WI38 (cell line): ENCODE results near the gene ASPHD1.
A peak's percentile ranks its signal among the peaks of the same experiment; 100 is the strongest.
"Not testable (repeated sequence)": the region's sequence is repeated elsewhere in the genome, so short reads cannot be mapped to it uniquely, and the experiment has no call there.

Experiments used
- H3K4me3 ChIP-seq: 2 replicates; pipeline ENCODE4 v1.5.1; 2011; ENCODE audit warnings: low read depth, mild to moderate bottlenecking, control low read depth, low read length
- CTCF ChIP-seq: IDR thresholded peaks from 2 replicates; pipeline ENCODE4 v1.5.1; 2012; ENCODE audit warnings: low read depth, mild to moderate bottlenecking, control low read depth, low read length

The ASPHD1 gene

DNA sequence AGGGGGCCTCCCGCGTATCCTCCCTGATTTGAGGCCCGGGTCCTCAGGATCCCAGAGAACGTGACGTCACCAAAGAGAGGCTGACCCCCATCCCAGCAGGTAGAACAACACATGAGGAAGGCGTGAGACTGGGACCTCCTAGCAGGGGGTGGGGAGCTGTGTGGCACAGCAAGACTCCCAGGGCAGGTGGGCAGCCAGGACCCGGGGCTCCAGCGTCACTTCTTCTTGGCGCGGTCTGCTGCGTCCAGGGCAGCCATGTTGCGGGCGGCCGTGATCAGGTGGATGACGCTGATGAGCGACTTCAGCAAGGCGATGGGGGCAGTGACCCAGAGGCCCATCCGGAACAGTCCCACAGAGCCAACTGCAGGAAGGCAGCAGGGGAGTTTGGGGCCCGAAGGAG is 41.3 kb upstream of the ASPHD1 start:
- TF ChIP-seq CTCF: no peak
- no peak overlapping the region for H3K4me3 ChIP-seq

GRCh38 chr16:29860218-29860617 is 40.1 kb upstream of the ASPHD1 start:
- no peak overlapping the region for H3K4me3 ChIP-seq
- TF ChIP-seq CTCF: no peak

DNA sequence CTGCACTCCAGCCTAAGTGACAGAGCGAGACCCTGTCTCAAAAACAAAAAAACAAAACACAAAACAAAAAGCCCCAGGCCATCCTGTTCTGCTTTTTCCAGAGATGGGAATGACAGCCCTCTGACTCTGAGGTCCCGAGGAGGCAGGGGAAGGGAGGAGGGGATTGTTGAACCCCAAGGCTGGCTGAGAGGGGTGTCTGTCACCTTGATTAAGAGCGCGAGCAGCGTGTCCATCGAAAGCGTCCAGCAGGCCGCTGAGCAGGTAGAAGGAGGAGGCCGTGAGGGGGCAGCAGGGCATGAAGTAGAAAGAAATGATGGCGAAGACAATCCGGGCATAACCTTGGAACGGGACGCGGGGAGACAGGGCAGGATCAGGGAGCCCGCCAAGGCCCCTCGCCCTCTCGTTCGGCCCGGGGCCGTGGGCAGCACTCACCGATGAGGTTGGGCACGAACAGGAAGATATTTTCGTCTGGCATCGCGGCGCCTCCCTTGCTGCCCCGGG is 37.9 kb upstream of the ASPHD1 start:
- TF ChIP-seq CTCF: no peak
- peak overlapping the region; percentile 87 for H3K4me3 ChIP-seq

DNA sequence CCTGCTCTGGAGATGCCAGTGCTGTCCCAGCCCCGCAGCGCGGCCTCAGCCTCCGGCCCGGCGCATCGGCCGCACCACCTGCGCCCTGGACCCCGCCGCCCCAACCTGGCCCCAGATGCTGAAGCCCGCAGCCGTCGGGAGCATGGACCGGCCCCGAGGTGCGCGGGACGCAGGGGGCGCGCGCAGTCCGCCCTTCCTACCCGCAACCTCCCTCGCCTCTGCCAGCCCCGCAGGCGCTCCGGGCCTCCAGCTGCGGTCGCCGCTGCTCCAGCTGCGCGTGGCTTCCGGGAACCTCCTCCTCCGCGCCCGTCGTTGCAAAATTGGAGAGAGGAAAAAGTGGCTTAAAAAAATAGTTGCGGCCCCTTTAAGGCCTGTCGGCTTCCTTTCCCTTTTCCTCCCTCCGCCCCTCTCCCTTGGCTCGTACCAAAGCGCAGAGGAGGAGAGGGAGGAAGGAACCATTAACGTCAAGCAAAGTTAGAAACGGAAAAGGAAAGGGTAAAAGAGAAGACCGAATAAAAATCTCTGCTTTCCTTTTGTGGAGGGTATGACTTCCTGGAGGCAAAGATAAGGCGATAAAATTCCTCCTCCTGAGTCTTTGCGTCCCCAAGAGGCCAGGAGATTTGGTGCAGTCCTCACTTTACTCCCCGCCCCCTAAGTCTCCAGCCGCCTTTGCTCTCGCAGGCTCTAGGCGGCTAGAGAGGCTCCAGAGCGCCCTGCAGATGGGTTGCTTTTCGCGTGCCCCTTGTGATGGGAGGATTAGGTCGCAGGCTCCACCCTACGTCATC is 37.2 kb upstream of the ASPHD1 start, which contains the start of gene CDIPT:
Gene CDIPT (minus strand): TSS at position 343 of the 785 bp plus-strand sequence. CDS start 369 bp downstream, outside the sequence.
- peak within 1 kb of the TSS; percentile 87 for H3K4me3 ChIP-seq
- peak; percentile 73 for TF ChIP-seq CTCF

- H3K4me3 ChIP-seq: no peak overlapping the region
- no peak for TF ChIP-seq CTCF
Observed at GRCh38 chr16:29863669-29863984, 36.7 kb upstream of the ASPHD1 start.

DNA sequence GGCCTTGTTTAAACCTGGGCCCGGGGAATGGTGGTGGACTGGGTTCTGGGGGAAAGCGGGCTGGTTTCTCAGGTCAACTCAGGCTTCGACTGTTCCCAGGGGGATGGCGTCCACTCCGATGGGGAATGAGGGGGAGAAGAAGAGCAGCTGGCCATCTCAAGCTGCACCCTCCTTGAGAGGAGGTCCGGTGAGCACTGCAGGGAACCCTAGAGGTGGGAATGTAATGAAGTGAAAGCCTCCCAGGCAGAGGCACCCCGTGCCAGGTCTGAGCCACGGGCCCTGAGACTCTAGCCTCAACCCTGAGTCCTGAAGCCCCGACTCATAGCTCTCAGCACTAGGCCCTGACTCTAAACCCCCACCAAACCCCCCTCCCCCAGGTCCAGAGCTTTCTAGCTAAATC is 36.1 kb upstream of the ASPHD1 start:
- H3K4me3 ChIP-seq: no peak overlapping the region
- TF ChIP-seq CTCF: no peak

DNA sequence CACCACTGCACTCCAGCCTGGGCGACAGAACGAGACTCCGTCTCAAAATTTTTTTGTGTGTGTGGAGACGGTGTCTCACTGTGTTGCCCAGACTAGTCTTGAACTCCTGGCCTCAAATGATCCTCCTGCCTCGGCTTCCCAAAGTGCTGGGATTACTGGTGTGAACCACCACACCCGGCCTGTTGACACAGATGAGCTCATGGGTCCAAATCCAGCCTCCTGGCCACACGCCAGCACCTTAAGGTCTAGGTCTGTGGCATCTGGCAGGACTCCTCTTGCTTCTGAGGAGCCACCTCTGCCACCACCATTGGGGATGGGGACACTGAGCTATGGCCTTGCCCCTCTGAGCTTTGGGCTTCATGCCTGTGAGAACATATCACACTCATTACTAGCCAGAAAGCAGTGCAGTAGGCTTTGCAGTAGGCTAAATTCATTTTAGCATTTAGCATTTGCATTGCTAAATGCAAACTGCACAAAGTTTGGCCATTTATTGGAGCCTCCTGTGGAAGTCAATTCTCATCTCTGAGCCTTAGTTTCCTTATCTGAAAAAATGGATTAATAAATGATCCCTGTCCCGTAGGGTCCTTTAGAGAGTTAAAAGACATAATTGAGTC is 31.8 kb upstream of the ASPHD1 start:
- no peak for TF ChIP-seq CTCF
- no peak overlapping the region for H3K4me3 ChIP-seq

DNA sequence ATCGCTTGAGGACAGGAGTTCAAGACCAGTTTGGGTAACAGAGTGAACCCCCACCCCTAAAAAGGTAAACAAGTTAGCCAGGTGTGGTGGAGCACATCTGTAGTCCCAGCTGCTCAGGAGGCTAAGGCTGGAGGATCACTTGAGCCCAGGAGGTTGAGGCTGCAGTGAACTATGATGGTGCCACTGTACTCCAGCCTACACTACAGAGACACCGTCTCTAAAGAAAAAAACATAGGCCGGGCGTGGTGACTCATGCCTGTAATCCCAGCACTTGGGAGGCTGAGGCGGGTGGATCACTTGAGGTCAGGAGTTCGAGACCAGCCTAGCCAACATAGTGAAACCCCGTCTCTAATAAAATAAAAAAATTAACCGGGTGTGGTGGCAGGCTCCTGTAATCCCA is 31.2 kb upstream of the ASPHD1 start:
- H3K4me3 ChIP-seq: not testable (repeated sequence)
